H1 (cell line): Measurements from ENCODE around the gene KPNA1. TPM values are rescaled to one million over a fixed set of nuclear protein-coding genes. Genes with fewer than 3 reads are reported as not detected.

Experiments used
- CTCF ChIA-PET: fragments of 300-600 bp; sonication (Branson Sonifier 250); formaldehyde crosslinking; loops from one replicate; lab custom pipeline; 2021; ENCODE audit not compliant: partially characterized antibody; lab: Charles Lee
- POLR2A ChIA-PET: fragments of 300-600 bp; sonication (Branson Sonifier 250); formaldehyde crosslinking; loops from one replicate; lab custom pipeline; 2021; ENCODE audit warnings: inconsistent platforms; ENCODE audit not compliant: partially characterized antibody; lab: Charles Lee
- DNase-seq, 2 experiments: peaks; one replicate each; pipeline versions ENCODE4 v3.0.0 to v3.0.0-alpha.2; 2010 to 2022; ENCODE audit warnings: low spot score in 2 of 2, low read depth in 1 of 2, mixed read lengths in 1 of 2
- FAIRE-seq: peaks from 2 replicates; lab custom pipeline; 2011; peaks lifted over from hg19 to GRCh38; lab: Jason Lieb, UNC
- H2AFZ ChIP-seq: 2 replicates; pipeline ENCODE4 v1.8.1; 2012; ENCODE audit warnings: low read length, inconsistent platforms
- H2AK5ac ChIP-seq: 2 replicates; pipeline ENCODE4 v1.6.1; 2013; ENCODE audit warnings: low read depth, low read length
- H2BK120ac ChIP-seq: replicated peaks from 2 replicates; pipeline ENCODE3; 2013; ENCODE audit warnings: low read depth, low read length, inconsistent platforms
- H2BK12ac ChIP-seq: 2 replicates; pipeline ENCODE4 v1.6.1; 2013; ENCODE audit warnings: low read depth, low read length
- H2BK15ac ChIP-seq: 2 replicates; pipeline ENCODE4 v1.6.1; 2013; ENCODE audit warnings: low read length
- H2BK20ac ChIP-seq: 2 replicates; pipeline ENCODE4 v1.6.1; 2013; ENCODE audit warnings: low read length
- H2BK5ac ChIP-seq: 2 replicates; pipeline ENCODE4 v1.6.1; 2013; ENCODE audit warnings: low read depth, low read length
- H3K14ac ChIP-seq: 2 replicates; pipeline ENCODE4 v1.6.1; 2013; ENCODE audit warnings: inconsistent platforms; ENCODE audit not compliant: insufficient read length
- H3K18ac ChIP-seq: 2 replicates; pipeline ENCODE4 v1.6.1; 2013; ENCODE audit warnings: low read length; ENCODE audit errors: extremely low read depth
- H3K23ac ChIP-seq: 2 replicates; pipeline ENCODE4 v1.6.1; 2013; ENCODE audit warnings: inconsistent platforms; ENCODE audit not compliant: insufficient read length
- H3K23me2 ChIP-seq: 2 replicates; pipeline ENCODE4 v1.6.1; 2013; ENCODE audit warnings: low read depth, low read length
- H3K27ac ChIP-seq: 2 replicates; pipeline ENCODE4 v1.6.1; 2011; ENCODE audit warnings: low read depth, low read length, inconsistent platforms
- H3K27me3 ChIP-seq, 4 experiments: replicated peaks in 1 of 4; 1 replicate in 1 of 4; 2 replicates in 3 of 4; pipeline versions ENCODE4 v1.6.1 to v1.8.1; 2011 to 2013; ENCODE audit warnings: low read length in 3 of 4, mild to moderate bottlenecking in 3 of 4, inconsistent platforms in 2 of 4, mixed read lengths in 2 of 4, moderate library complexity in 1 of 4; ENCODE audit not compliant: control insufficient read depth in 3 of 4, insufficient read depth in 3 of 4; ENCODE audit errors: extremely low read depth in 1 of 4
- H3K36me3 ChIP-seq, 4 experiments: 2 replicates each; pipeline versions ENCODE4 v1.6.1 to v1.8.1; 2011 to 2013; ENCODE audit warnings: mild to moderate bottlenecking in 4 of 4, low read length in 3 of 4, moderate library complexity in 2 of 4, control low read depth in 1 of 4, inconsistent platforms in 1 of 4; ENCODE audit not compliant: insufficient read depth in 4 of 4, control insufficient read depth in 2 of 4
- H3K4ac ChIP-seq: replicated peaks from 2 replicates; pipeline ENCODE3; 2013; ENCODE audit warnings: low read length, low read depth, mixed read lengths, inconsistent platforms; ENCODE audit not compliant: insufficient read length
- H3K4me1 ChIP-seq, 4 experiments: replicated peaks in 1 of 4; 1 replicate in 1 of 4; 2 replicates in 3 of 4; pipeline versions ENCODE4 v1.6.1 to v1.8.1; 2011 to 2013; ENCODE audit warnings: low read length in 3 of 4, inconsistent platforms in 2 of 4, mixed read lengths in 1 of 4; ENCODE audit not compliant: insufficient read depth in 4 of 4, control insufficient read depth in 3 of 4
- H3K4me2 ChIP-seq, 2 experiments: 2 replicates each; pipeline versions ENCODE4 v1.6.1 to v1.8.1; 2011 to 2013; ENCODE audit warnings: low read depth in 2 of 2, low read length in 2 of 2, control low read depth in 1 of 2, inconsistent platforms in 1 of 2, mild to moderate bottlenecking in 1 of 2; ENCODE audit not compliant: insufficient read depth in 1 of 2
- H3K4me3 ChIP-seq, 4 experiments: fragments of 200-600, 300-600 bp in 1 of 4; sonication (generic), shearing (Covaris generic), sonication (Bioruptor Twin) in 1 of 4; 2 replicates each; pipeline versions ENCODE4 v1.5.1 to v1.8.1; 2011 to 2016; ENCODE audit warnings: low read length in 4 of 4, low read depth in 3 of 4, control low read depth in 2 of 4, inconsistent platforms in 2 of 4, mild to moderate bottlenecking in 2 of 4, mixed read lengths in 1 of 4, moderate library complexity in 1 of 4; ENCODE audit not compliant: insufficient read depth in 2 of 4; ENCODE audit errors: extremely low read depth in 1 of 4
- H3K56ac ChIP-seq: replicated peaks from 2 replicates; pipeline ENCODE3; 2013; ENCODE audit warnings: low read depth, mild to moderate bottlenecking, mixed read lengths, low read length, inconsistent platforms; ENCODE audit not compliant: insufficient read length
- H3K79me1 ChIP-seq: 2 replicates; pipeline ENCODE4 v1.6.1; 2013; ENCODE audit warnings: low read depth, low read length, control low read depth
- H3K79me2 ChIP-seq, 2 experiments: 2 replicates each; pipeline versions ENCODE4 v1.6.1 to v1.8.1; 2012 to 2013; ENCODE audit warnings: low read length in 2 of 2, mild to moderate bottlenecking in 2 of 2, inconsistent platforms in 1 of 2; ENCODE audit not compliant: insufficient read depth in 2 of 2, control insufficient read depth in 1 of 2
- H3K9ac ChIP-seq, 4 experiments: replicated peaks in 1 of 4; 1 replicate in 1 of 4; 2 replicates in 3 of 4; pipeline versions ENCODE4 v1.6.1 to v1.8.1; 2011 to 2013; ENCODE audit warnings: low read depth in 3 of 4, low read length in 3 of 4, control low read depth in 2 of 4, mild to moderate bottlenecking in 2 of 4, moderate library complexity in 2 of 4, inconsistent platforms in 1 of 4; ENCODE audit errors: extremely low read depth in 1 of 4
- H3K9me3 ChIP-seq, 2 experiments: 2 replicates each; pipeline versions ENCODE4 v1.6.1 to v1.8.1; 2012 to 2013; ENCODE audit warnings: mild to moderate bottlenecking in 2 of 2, moderate library complexity in 2 of 2, control low read depth in 1 of 2, inconsistent platforms in 1 of 2, low read depth in 1 of 2, low read length in 1 of 2, mixed read lengths in 1 of 2; ENCODE audit not compliant: insufficient read depth in 2 of 2
- H4K20me1 ChIP-seq, 2 experiments: replicated peaks in 1 of 2; 2 replicates each; pipeline versions ENCODE3 to v1.8.1; 2011 to 2013; ENCODE audit warnings: inconsistent platforms in 2 of 2, low read length in 2 of 2, mild to moderate bottlenecking in 1 of 2; ENCODE audit not compliant: insufficient read depth in 2 of 2, control insufficient read depth in 1 of 2
- H4K5ac ChIP-seq: 2 replicates; pipeline ENCODE4 v1.6.1; 2013; ENCODE audit warnings: low read length, low read depth, mixed read lengths, inconsistent platforms; ENCODE audit not compliant: insufficient read length
- H4K8ac ChIP-seq: 2 replicates; pipeline ENCODE4 v1.8.0; 2013; ENCODE audit warnings: mild to moderate bottlenecking, moderate library complexity, low read length, inconsistent platforms; ENCODE audit not compliant: insufficient read depth; ENCODE audit errors: extremely low read depth
- H4K91ac ChIP-seq: replicated peaks from 2 replicates; pipeline ENCODE3; 2013; ENCODE audit warnings: low read length, mixed read lengths, inconsistent platforms; ENCODE audit not compliant: insufficient read length
- CTBP2 ChIP-seq: IDR thresholded peaks from 2 replicates; pipeline ENCODE4 v1.7.0; 2011; ENCODE audit warnings: borderline replicate concordance, mild to moderate bottlenecking, moderate library complexity, mixed read lengths, low read length; ENCODE audit not compliant: insufficient read depth, insufficient read length
- GABPA ChIP-seq: IDR thresholded peaks from 2 replicates; pipeline ENCODE4 v1.6.1; 2011; ENCODE audit warnings: mild to moderate bottlenecking, low read length, moderate library complexity, borderline replicate concordance; ENCODE audit not compliant: insufficient read depth
- MAFK ChIP-seq: IDR thresholded peaks from 2 replicates; pipeline ENCODE4 v1.6.1; 2012; ENCODE audit warnings: low read depth, mild to moderate bottlenecking, improper control_type of control experiment, low read length
- POLR2A ChIP-seq, 2 experiments: IDR thresholded peaks; 1 replicate in 1 of 2; 2 replicates in 1 of 2; pipeline ENCODE4 v1.6.1; 2011; ENCODE audit warnings: low read depth in 2 of 2, low read length in 2 of 2, mild to moderate bottlenecking in 2 of 2; ENCODE audit errors: control extremely low read depth in 1 of 2
- RAD21 ChIP-seq, 2 experiments: IDR thresholded peaks in 1 of 2; conservative IDR thresholded peaks in 1 of 2; 2 replicates each; pipeline ENCODE4 v1.6.1; 2011; ENCODE audit warnings: low read depth in 2 of 2, low read length in 2 of 2, improper control_type of control experiment in 1 of 2, inconsistent platforms in 1 of 2, mild to moderate bottlenecking in 1 of 2, moderate library complexity in 1 of 2
- RFX5 ChIP-seq: IDR thresholded peaks from 2 replicates; pipeline ENCODE4 v1.6.1; 2011; ENCODE audit warnings: low read depth, low read length, improper control_type of control experiment, borderline replicate concordance
- SP2 ChIP-seq: IDR thresholded peaks from 2 replicates; pipeline ENCODE4 v1.6.1; 2012; ENCODE audit warnings: mild to moderate bottlenecking, low read length, inconsistent platforms
- WGBS, 2 experiments: shearing (Covaris generic) in 1 of 2; methylation state at CpG; one replicate each; pipeline versions ENCODE4 v1.1.6 to v1.1.7; 2013 to 2015; ENCODE audit warnings: low lambda C conversion rate in 2 of 2, mixed read lengths in 2 of 2, inconsistent platforms in 1 of 2, low coverage in 1 of 2, missing lambda C conversion rate in 1 of 2; ENCODE audit not compliant: insufficient replicate concordance in 2 of 2, insufficient coverage in 1 of 2, insufficient read length in 1 of 2; ENCODE audit errors: extremely low coverage in 1 of 2, missing lambda C conversion rate in 1 of 2; 5-methylcytosine and 5-hydroxymethylcytosine counted together
- polyA plus RNA-seq, 7 experiments: library from polyadenylated mRNA; depleted of rRNA in 3 of 7; stranded (reverse) in 5 of 7; unstranded in 2 of 7; fragments of >200 nt in 5 of 7; fragments of 200-250 nt in 2 of 7; gene quantifications; 1 replicate in 5 of 7; 2 replicates in 1 of 7; 4 replicates in 1 of 7; pipeline versions ENCODE4 v1.2.1 to v1.2.3, GENCODE V29; 2011 to 2013; ENCODE audit warnings: missing spikeins in 2 of 7, mixed read lengths in 2 of 7
- total RNA-seq: library from RNA; stranded (reverse); fragmentation: NEBNext Ultra II Directional; extraction: Animal tissue kit (Norgen Biotek cat#: 25700); gene quantifications from 2 replicates; pipeline ENCODE4 v1.2.1, GENCODE V29; 2021

KPNA1 gene
- total and polyA plus RNA-seq, 2 of the 8 experiments (the other 6 are each of a cell fraction or from before 2014, with no cell fraction given), result 14.8 to 63.0 TPM

GRCh38 chr3:122558605-122559004 lies 43.9 kb upstream of the KPNA1 start:
- no peak overlapping the region for H2BK15ac ChIP-seq
- H3K23me2 ChIP-seq, result no peaks in the 10 kb centered on the region
- no peak overlapping the region for H3K56ac ChIP-seq
- H3K36me3 ChIP-seq, result no peaks in the 10 kb centered on the region
- H3K18ac ChIP-seq, result no peak overlapping the region
- H4K5ac ChIP-seq, result no peak overlapping the region
- no peak for DNase-seq
- peaks cover 0 to 4% (median 3%) of the 10 kb centered on the region in 4 experiments; a peak in 3 of 7 replicates for H3K4me1 ChIP-seq
- ChIA-PET CTCF (interaction anchor here (0.6 to 9.0 kb wide), 10 partner anchors 10 to 120 kb away, joined by 3 to 62 read pairs (median 5); partner anchors contain the start of gene PARP14), POLR2A (no interaction called here)
- no peak for FAIRE-seq
- H3K4me3 ChIP-seq, result no peak overlapping the region
- no peak overlapping the region for H3K4me2 ChIP-seq
- no peak overlapping the region for H2AFZ ChIP-seq
- H3K14ac ChIP-seq, result no peak overlapping the region
- no peaks in the 10 kb centered on the region for H3K79me2 ChIP-seq
- no peak overlapping the region for H4K91ac ChIP-seq
- H2BK20ac ChIP-seq, result no peak overlapping the region
- no peaks in the 10 kb centered on the region for H3K79me1 ChIP-seq
- H2BK12ac ChIP-seq, result no peak overlapping the region
- no peaks in the 10 kb centered on the region for H3K9me3 ChIP-seq
- no peak overlapping the region for H2BK120ac ChIP-seq
- H3K23ac ChIP-seq, result no peak overlapping the region
- WGBS, 2 experiments, result 87% methylated on average over 6 of the region's 6 CpGs; no CpG with 5 or more reads in 1 of the 2 experiments
- no peaks in the 10 kb centered on the region; a peak in 1 of 7 replicates for H3K27me3 ChIP-seq
- no peak overlapping the region for H3K4ac ChIP-seq
- no peak overlapping the region for H4K8ac ChIP-seq
- no peaks in the 10 kb centered on the region for H4K20me1 ChIP-seq
- H3K9ac ChIP-seq, result no peak overlapping the region
- H2AK5ac ChIP-seq, result no peak overlapping the region
- H3K27ac ChIP-seq, result no peak overlapping the region
- no peak overlapping the region for H2BK5ac ChIP-seq
- TF ChIP-seq SP2 (no peak), GABPA (no peak), RAD21 (IDR thresholded peaks at IDR 0.05 in 1 of 2, conservative IDR thresholded peaks at IDR 0.05 in 1 of 2; ENCODE audit: low read depth in 2 of 2, low read length in 2 of 2) (no peak), CTBP2 (no peak), RFX5 (no peak), POLR2A (IDR thresholded peaks at IDR 0.05; ENCODE audit: control extremely low read depth in 1 of 2, low read depth in 2 of 2, low read length in 2 of 2) (no peak), MAFK (no peak)
